ENCODE data around the gene CPLX3. TPM values are rescaled to one million over a fixed set of nuclear protein-coding genes. Genes with fewer than 3 reads are reported as not detected.

Gene CPLX3
- polyA plus RNA-seq, 2 of the 4 experiments (the other 2 are of a cell fraction), result not detected

DNA sequence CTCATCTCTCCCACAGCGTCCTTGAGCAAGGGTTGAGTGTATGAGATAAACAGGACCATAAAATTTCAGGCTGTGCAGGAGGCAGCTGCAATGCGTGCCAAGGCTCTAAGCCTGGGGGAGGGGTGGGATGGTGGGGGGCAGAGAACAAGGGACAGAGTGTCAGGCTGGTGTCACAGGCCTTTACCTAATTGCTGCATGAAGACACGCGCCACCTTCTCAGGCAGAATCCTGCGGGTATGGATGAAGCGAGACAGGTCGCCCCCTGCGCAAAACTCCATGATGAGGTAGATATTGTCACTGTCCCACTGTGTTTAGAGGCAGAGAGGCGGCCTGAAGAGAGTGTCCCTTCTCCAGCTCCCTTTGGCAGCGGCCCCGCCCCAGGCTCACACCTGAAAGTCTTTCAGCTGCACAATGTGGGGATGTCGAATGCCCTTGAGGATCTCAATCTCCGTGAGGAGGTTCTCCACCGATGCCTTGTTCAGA lies 15.5 kb downstream of the CPLX3 start:
- H3K9me3 ChIP-seq, result no peaks in the 10 kb centered on the region

DNA sequence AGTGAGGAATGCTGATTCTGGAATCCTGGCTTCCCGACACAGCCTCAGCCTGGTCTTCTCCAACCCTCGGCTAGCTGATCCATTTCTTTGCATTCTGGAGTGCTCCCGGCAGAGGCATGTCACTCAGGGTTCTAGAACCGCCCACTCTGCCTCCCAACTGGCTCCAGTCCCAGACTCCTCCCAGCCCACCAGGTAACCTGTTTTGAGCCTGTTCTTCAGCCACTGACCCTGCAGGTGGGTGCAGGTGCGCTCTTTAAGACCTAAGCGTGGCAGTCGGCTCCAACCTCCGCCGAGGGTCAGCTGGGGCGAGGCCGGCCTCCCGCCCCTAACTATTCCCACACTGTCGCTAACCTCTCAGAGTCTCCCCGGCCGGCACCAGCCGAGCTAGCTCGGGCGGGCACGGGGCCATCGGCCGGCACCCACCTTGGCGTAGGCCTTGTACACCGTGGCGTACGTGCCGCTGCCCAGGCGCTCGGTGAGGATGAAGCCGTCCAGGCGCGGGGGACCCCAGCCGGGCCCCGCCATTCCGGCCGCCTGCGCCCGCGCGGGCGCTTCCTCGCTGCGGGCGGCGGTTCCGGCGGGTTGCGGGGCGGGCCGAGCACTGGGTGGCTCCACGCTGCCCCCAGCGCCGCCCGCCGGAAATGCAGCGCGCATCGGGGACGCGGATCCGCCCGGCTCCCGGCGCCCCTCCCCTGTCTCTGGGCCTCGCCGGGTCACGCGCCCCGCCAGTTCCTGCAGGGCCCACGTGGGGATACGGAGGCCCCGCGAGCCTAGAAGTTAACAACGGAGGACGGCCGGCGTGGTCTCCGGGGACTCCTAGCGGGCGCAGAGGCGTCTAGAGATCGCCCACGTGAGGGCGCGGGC lies 16.4 kb downstream of the CPLX3 start, which contains the start of gene ULK3:
TSS of gene ULK3 (minus strand) at position 576 of the 864 bp plus-strand sequence. CDS start at position 525, 51 bp downstream.
- peak within 1 kb of the TSS; percentile 88 for H3K4me2 ChIP-seq
- ChIA-PET CTCF (interaction anchor here (0.7 to 66.7 kb wide), 12 partner anchors 9 to 465 kb away, joined by 3 to 1908 read pairs (median 4); partner anchors contain the start of genes CPLX3, CSK and LMAN1L), POLR2A (interaction anchor here (0.6 kb wide), 2 partner anchors 42 to 56 kb away, joined by 3 to 4 read pairs; no protein-coding TSS in a partner anchor)
- WGBS (ENCODE audit: missing lambda C conversion rate), result 2% methylated on average over 36 of the region's 84 CpGs
- peak; percentile 90 to 96 for DNase-seq (ENCODE audit: low read depth in 1 of 2, low spot score in 1 of 2)
- H3K9me3 ChIP-seq, result no peaks in the 10 kb centered on the region
- peaks cover 13% of the 10 kb centered on the region for H3K4me1 ChIP-seq
- H3K27ac ChIP-seq, result peak within 1 kb of the TSS; percentile 89 to 95
- peak within 1 kb of the TSS; percentile 66 for H3K4me3 ChIP-seq
- FAIRE-seq, result peak; percentile 67
- peak; percentile 87 to 91 for ATAC-seq
- TF ChIP-seq HOXB13 (CRISPR knock-in tag; IDR thresholded peaks at IDR 0.05; ENCODE audit: low read depth) (peak; percentile 91; the same call in 1 of the 2 replicates), CHD4 (IDR thresholded peaks at IDR 0.05; ENCODE audit: borderline replicate concordance) (no peak), HOXA7 (CRISPR knock-in tag; IDR thresholded peaks at IDR 0.05) (no peak), PHF8 (IDR thresholded peaks at IDR 0.05; ENCODE audit: borderline replicate concordance, low read depth) (peak; percentile 92), JUN (IDR thresholded peaks at IDR 0.05) (peak; percentile 77 to 83; a peak in 4 of 5 replicates), CEBPB (IDR thresholded peaks at IDR 0.05) (no peak), EHF (CRISPR knock-in tag; IDR thresholded peaks at IDR 0.05) (peak; percentile 60; the same call in 1 of the 2 replicates), SREBF2 (IDR thresholded peaks at IDR 0.05) (no peak), TFCP2L1 (CRISPR knock-in tag; IDR thresholded peaks at IDR 0.05) (no peak), KDM1A (IDR thresholded peaks at IDR 0.05; ENCODE audit: low read depth) (no peak), ZC3H11A (IDR thresholded peaks at IDR 0.05) (no peak), MYC (IDR thresholded peaks at IDR 0.05; ENCODE audit: borderline replicate concordance, low read length) (peak; percentile 96), POLR2A (IDR thresholded peaks at IDR 0.05; ENCODE audit: low read length) (peak; percentile 88), FOXS1 (CRISPR knock-in tag; IDR thresholded peaks at IDR 0.05) (peak; percentile 11; the same call in 1 of the 2 replicates), FOSL2 (IDR thresholded peaks at IDR 0.05) (no peak), FOSL2 (CRISPR knock-in tag; IDR thresholded peaks at IDR 0.05) (0 out of 2 replicates have a peak, but pooled peaks have one; percentile 10)
- TF ChIP-seq, protein P1, sequence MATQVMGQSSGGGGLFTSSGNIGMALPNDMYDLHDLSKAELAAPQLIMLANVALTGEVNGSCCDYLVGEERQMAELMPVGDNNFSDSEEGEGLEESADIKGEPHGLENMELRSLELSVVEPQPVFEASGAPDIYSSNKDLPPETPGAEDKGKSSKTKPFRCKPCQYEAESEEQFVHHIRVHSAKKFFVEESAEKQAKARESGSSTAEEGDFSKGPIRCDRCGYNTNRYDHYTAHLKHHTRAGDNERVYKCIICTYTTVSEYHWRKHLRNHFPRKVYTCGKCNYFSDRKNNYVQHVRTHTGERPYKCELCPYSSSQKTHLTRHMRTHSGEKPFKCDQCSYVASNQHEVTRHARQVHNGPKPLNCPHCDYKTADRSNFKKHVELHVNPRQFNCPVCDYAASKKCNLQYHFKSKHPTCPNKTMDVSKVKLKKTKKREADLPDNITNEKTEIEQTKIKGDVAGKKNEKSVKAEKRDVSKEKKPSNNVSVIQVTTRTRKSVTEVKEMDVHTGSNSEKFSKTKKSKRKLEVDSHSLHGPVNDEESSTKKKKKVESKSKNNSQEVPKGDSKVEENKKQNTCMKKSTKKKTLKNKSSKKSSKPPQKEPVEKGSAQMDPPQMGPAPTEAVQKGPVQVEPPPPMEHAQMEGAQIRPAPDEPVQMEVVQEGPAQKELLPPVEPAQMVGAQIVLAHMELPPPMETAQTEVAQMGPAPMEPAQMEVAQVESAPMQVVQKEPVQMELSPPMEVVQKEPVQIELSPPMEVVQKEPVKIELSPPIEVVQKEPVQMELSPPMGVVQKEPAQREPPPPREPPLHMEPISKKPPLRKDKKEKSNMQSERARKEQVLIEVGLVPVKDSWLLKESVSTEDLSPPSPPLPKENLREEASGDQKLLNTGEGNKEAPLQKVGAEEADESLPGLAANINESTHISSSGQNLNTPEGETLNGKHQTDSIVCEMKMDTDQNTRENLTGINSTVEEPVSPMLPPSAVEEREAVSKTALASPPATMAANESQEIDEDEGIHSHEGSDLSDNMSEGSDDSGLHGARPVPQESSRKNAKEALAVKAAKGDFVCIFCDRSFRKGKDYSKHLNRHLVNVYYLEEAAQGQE (IDR thresholded peaks at IDR 0.05), result no peak
- TF ChIP-seq, protein P2, sequence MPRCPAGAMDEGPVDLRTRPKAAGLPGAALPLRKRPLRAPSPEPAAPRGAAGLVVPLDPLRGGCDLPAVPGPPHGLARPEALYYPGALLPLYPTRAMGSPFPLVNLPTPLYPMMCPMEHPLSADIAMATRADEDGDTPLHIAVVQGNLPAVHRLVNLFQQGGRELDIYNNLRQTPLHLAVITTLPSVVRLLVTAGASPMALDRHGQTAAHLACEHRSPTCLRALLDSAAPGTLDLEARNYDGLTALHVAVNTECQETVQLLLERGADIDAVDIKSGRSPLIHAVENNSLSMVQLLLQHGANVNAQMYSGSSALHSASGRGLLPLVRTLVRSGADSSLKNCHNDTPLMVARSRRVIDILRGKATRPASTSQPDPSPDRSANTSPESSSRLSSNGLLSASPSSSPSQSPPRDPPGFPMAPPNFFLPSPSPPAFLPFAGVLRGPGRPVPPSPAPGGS (IDR thresholded peaks at IDR 0.05), result peak; percentile 89
- TF ChIP-seq, protein P3, sequence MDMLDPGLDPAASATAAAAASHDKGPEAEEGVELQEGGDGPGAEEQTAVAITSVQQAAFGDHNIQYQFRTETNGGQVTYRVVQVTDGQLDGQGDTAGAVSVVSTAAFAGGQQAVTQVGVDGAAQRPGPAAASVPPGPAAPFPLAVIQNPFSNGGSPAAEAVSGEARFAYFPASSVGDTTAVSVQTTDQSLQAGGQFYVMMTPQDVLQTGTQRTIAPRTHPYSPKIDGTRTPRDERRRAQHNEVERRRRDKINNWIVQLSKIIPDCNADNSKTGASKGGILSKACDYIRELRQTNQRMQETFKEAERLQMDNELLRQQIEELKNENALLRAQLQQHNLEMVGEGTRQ (IDR thresholded peaks at IDR 0.05), result peak; percentile 96
- TF ChIP-seq, protein P4, sequence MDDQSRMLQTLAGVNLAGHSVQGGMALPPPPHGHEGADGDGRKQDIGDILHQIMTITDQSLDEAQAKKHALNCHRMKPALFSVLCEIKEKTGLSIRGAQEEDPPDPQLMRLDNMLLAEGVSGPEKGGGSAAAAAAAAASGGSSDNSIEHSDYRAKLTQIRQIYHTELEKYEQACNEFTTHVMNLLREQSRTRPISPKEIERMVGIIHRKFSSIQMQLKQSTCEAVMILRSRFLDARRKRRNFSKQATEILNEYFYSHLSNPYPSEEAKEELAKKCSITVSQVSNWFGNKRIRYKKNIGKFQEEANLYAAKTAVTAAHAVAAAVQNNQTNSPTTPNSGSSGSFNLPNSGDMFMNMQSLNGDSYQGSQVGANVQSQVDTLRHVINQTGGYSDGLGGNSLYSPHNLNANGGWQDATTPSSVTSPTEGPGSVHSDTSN (IDR thresholded peaks at IDR 0.05), result peak; percentile 87
- TF ChIP-seq, protein P5, sequence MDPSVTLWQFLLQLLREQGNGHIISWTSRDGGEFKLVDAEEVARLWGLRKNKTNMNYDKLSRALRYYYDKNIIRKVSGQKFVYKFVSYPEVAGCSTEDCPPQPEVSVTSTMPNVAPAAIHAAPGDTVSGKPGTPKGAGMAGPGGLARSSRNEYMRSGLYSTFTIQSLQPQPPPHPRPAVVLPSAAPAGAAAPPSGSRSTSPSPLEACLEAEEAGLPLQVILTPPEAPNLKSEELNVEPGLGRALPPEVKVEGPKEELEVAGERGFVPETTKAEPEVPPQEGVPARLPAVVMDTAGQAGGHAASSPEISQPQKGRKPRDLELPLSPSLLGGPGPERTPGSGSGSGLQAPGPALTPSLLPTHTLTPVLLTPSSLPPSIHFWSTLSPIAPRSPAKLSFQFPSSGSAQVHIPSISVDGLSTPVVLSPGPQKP (IDR thresholded peaks at IDR 0.05; ENCODE audit: low read depth, low read length), result no peak
- TF ChIP-seq, protein P6, sequence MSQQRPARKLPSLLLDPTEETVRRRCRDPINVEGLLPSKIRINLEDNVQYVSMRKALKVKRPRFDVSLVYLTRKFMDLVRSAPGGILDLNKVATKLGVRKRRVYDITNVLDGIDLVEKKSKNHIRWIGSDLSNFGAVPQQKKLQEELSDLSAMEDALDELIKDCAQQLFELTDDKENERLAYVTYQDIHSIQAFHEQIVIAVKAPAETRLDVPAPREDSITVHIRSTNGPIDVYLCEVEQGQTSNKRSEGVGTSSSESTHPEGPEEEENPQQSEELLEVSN (IDR thresholded peaks at IDR 0.05; ENCODE audit: borderline replicate concordance, low read depth), result peak; percentile 95
- TF ChIP-seq, protein P7, sequence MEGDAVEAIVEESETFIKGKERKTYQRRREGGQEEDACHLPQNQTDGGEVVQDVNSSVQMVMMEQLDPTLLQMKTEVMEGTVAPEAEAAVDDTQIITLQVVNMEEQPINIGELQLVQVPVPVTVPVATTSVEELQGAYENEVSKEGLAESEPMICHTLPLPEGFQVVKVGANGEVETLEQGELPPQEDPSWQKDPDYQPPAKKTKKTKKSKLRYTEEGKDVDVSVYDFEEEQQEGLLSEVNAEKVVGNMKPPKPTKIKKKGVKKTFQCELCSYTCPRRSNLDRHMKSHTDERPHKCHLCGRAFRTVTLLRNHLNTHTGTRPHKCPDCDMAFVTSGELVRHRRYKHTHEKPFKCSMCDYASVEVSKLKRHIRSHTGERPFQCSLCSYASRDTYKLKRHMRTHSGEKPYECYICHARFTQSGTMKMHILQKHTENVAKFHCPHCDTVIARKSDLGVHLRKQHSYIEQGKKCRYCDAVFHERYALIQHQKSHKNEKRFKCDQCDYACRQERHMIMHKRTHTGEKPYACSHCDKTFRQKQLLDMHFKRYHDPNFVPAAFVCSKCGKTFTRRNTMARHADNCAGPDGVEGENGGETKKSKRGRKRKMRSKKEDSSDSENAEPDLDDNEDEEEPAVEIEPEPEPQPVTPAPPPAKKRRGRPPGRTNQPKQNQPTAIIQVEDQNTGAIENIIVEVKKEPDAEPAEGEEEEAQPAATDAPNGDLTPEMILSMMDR (IDR thresholded peaks at IDR 0.05), result peak; percentile 78

More for the DNA sequence above, 15.5 kb downstream of the CPLX3 start:
- Histone ChIP-seq H3K4me3 (peak overlapping the region; percentile 66), H3K4me2 (peak overlapping the region; percentile 88), H3K4me1 (peaks cover 13% of the 10 kb centered on the region), H3K27ac (peak overlapping the region in 1 of 2 experiments; percentile 95; a peak in 4 of 6 replicates)
- ChIA-PET POLR2A (interaction anchor here (0.6 kb wide), 1 partner anchor 57 kb away, joined by 4 read pairs; no protein-coding TSS in a partner anchor), CTCF (interaction anchor here (1.4 to 66.7 kb wide), 6 partner anchors 9 to 59 kb away, joined by 4 to 1908 read pairs (median 8); partner anchors contain the start of genes CPLX3, CSK and LMAN1L)
- TF ChIP-seq TFCP2L1 (CRISPR knock-in tag; IDR thresholded peaks at IDR 0.05) (no peak), SREBF2 (IDR thresholded peaks at IDR 0.05) (no peak), HDAC2 (IDR thresholded peaks at IDR 0.05) (no peak)
- WGBS (ENCODE audit: missing lambda C conversion rate), result 84% methylated on average over 14 of the region's 14 CpGs
- FAIRE-seq (no peak), DNase-seq (ENCODE audit: low read depth in 1 of 2, low spot score in 1 of 2) (no peak), ATAC-seq (no peak)
